HG03378 (cell line): ENCODE results near the gene DLG2.
"Not testable (repeated sequence)": the region's sequence is repeated elsewhere in the genome, so short reads cannot be mapped to it uniquely, and the experiment has no call there.

Experiments
- ATAC-seq: cut with Tn5 transposase; IDR thresholded peaks from one replicate; pipeline ENCODE4 v1.9.1; 2021; ENCODE audit warnings: mild to moderate bottlenecking, moderate library complexity; ENCODE audit not compliant: unreplicated experiment

Gene DLG2

DNA sequence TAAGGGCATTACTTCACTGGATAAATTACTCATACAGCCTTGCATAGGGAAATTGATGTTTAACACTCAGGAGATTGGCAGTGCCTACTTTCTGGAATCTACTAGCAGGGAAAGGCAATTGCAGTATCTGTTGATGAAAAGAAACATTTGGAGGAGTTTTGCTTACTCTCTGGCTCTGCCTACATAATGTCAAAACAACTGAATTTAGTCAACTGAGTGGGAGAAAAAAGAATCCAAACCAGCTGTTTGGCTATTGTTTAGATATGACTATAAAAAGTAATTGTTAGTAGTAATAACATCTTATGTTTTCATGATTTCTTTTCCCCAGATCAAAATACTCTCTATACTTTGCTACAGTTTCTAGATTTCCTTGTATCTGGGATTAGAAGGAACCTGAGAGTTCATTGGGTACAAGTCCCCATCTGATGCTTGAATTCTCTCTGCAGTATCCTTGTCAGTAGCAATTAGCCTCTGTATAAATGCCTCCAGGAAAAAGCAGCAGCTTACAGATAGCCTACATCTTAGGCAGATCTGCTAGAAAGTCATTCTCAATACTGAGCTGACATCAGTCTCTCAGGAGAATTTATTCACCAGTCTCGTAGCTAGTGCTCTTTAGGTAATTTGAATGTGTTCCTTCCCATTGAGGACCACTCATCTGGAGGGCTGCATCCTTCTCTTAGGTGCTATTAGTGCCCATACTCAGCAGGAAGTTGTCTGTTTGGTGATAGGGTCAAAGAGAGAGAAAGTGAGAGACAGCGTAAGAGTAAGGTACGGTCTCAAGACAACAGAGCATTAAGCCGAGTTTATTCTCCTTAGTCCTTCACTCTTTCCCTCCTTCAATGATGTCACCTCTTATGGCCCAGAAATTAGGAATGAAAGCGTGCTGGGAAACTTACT lies 2155.1 kb downstream of the DLG2 start:
- no peak for ATAC-seq

DNA sequence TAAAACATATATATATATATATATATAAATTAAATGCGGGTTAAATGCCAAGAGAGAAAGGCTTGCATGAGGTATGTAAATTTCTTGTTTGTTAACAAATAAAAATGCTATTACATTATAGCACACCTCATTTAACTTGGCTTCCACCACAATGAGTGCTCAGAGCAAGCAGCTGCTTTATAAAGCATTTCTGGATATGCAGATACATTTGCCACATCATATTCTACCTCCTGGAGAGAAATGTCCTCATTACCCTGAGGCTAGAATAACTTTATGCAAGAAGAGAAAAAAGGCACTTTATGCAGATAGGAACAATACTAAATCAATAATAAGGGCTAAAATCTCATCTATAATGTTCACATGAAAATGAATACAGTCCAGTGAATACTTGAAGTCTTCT lies 2159.3 kb downstream of the DLG2 start:
- no peak for ATAC-seq

DNA sequence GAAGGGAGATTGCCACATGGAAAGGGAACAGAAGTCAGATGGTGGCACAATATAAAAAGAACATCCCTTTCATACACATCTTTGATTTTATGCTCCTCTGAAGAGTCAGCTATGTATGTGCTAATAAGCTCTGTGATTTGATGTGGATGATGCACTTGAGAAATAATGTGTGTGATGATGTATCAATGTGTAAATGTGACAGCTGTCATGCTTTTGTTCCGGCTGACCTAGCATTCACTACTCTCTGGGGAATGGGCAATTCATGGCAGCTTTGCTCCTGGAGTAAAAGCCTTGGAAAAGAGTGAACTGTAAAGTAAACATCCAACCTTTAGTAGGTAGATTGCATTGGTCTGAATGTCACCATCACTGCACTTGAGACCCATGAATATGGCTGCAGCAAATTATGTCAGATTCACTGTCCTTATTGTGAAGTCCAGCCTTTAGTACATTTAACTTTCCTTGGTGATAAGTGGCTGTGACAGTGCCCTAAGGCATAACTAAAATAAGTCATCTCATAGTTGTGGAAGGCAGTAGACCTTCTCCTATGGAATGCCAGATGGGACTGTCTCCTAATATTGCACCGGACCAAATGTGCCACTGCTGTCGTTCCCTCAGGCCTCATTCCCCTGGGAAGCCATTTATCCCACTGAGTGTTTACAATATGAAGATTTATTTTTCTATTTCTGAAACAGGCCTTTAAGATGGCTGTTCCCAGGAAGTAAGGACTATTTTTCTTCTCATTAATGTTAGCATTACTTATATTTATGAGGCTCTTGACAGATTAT lies 2162.8 kb downstream of the DLG2 start:
- no peak for ATAC-seq

DNA sequence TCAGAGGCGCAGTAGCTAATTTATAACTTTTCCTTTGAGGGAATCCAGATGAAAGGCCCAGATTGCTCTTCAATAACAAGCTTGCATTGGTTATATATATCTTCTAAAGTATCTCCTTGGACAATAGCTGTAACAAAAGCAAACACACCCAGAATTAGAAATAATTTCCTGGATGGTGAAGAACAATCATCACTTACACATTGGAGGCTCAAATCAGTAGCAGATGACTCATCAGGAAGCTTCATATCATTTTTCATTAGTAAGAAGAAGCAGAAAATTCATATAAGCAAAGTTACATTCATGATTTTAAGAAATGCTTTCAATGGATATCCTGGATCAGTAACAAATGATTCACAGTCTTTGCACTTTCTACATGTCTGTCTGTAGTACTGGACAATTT lies 2167.3 kb downstream of the DLG2 start:
- ATAC-seq = no peak

DNA sequence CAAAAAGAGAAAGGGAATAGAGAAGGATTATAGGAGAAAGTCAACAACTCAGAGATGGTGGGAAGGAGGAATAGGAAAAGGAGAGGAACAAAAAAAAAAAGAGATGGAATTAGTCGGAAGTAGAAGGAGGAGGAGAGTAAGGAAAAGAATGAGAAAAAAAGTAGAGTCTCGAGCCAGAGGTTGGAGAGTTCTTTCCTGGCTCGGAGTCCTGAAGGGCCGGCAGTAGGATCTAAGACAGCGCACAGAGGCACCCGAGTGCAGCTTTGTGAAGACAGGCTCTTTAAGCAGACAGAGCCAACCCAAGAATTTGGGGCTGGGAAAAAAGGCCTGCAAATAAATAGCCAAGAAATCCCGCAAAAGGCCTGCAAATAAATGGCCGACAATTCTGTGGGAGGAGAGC lies 2170.6 kb downstream of the DLG2 start:
- no peak for ATAC-seq

DNA sequence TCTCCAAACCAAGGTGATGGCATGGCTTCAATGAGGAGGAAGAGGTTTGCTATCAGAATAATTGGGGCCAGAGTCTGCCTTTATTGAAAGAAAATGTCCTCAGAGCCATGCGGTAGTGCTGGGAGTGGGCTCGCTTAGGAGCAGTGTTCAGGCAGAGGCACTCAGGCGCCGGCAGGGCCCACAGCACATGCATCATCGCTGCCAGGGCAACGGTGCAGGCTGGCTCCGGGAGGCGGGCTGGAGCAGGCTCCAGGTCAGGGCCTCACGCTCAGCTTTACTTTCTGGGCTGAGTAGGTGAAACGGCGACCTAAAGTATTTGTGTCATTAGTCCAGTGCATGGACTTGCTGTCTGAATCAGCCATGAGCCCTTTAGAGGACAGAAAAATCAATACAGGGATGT lies 2171.1 kb downstream of the DLG2 start:
- no peak for ATAC-seq

DNA sequence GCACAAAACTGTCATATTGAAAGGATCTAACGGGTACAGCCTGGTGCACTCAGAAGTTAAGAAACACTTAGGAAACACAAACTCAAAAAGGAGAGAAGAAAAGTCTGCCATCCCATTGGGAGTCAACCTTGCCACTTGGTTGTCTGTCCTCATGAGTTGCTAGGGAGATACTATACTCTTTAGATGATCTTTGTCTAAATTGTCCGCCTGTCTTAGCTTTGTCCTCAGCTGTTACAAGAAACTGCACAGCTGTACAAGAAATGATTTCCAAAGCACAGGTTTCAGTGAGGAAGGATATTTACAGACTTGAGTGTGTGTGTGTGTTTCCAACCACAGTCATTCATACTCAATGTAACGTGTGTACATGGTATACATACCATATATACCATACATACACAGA lies 2171.8 kb downstream of the DLG2 start:
- ATAC-seq = no peak

DNA sequence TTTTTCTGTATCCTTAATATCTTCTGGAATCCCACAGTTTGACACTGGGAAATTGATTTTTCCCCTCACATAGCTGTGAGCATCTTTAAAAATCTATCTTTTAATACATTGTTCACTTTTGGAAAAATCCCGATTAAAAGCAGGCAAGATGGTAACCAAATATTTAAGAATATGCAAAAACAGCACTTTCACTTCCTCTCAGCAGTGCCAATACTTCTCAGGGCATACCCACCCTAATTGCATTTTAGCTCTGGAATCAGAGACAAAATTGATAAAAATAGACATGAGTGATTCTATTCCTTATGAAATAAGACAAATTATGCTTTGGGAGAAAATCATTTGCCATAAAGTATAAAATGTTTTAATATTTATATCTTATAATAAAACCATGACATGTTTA lies 2172.5 kb downstream of the DLG2 start:
- no peak for ATAC-seq

DNA sequence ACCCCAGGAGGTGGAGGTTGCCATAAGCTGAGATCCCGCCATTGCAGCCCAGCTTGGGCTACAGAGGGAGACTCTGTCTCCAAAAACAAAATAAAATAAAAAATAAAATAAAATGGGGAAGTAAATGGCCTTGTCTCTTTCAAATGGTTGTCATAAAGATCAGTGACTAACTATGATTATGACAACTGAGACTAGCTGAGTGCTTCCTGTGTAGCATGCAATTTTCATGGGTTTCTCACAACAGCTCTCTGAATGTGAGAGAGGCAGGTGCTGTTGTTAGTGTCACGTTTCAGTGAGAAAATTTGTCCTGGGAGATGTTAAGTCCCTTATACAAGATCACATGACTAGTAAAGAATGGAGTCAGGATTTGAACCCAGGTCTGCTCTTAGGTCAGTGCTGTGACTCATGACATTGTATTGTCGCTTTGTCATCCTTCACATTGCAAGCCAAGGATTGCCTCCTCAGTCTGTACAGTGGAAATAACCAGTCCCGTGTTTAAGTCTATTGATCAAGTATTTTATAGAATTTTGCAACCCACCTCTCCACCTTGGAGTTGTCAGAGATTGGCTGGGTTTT lies 2177.7 kb downstream of the DLG2 start:
- ATAC-seq = no peak

DNA sequence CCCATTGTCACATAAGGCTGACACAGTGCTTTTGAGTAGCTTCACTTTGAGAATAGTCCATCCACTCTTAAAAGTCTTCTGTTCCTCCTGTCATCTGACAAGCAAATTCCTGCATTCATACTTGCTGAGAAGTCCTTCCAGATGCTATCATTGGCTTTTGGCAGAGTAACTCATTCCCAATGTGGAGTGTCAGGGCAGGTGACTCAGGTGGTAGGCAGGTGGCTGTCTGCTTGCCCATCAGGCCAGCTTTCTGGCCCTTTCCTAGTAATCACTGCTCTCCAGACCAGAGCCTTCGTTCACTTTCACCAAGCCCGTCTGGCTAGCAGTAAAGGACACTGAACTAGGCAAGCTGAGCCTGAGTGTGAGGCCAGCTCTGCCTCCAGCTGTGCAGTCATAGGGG lies 2178.5 kb downstream of the DLG2 start:
- ATAC-seq = no peak

DNA sequence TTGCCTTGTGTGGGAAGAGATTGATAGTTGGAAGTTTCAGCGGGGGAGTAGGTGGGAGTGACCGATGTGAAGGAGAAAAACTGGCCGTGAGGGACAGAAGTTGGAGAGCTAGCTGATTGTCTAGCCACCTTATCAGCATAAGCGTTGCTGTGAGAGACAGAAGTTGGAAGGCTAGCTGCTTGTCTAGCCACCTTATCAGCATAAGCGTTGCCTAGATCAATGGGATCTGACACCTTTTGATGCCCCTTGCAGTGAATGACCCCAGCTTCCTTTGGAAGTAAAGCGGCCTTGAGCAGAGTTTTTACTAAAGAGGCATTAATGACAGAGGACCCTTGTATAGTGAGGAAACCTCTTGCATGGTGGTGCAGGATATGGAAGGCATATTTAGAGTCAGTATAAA lies 2183.3 kb downstream of the DLG2 start:
- ATAC-seq = not testable (repeated sequence)

DNA sequence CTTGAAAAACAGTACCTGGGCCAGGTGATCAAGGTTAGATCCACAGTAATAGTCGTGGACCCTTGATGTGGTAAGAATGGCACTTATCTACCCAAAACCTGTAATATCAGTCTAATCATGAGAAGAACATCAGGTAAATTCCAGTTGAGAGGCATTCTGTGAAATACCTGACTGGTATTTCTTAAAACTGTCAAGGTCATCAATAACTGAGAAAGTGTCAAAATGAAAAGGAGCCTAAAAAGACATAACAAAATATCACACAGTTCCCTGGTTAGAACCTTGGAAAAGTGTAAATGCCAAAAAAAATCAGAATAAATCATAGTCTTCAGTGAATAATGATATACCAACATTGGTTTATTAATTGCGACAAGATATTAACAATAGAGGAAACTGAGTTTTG lies 2185.5 kb downstream of the DLG2 start:
- ATAC-seq = no peak

DNA sequence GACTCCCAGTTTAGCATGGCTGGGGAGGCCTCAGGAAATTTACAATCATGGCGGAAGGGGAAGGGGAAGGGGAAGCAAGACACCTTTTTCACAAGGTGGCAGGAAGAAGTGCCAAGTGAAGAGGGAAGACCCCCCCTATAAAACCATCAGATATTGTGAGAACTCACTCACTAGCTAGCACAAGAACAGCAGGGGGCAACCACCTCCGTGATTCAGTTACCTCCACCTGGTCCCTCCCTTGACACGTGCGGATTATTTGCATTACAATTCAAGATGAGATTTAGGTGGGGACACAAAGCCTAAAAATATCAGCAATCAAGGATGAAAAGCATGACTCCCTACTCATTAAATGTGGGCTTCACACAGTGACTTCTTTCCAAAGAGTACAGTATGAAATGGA lies 2186.0 kb downstream of the DLG2 start:
- no peak for ATAC-seq

DNA sequence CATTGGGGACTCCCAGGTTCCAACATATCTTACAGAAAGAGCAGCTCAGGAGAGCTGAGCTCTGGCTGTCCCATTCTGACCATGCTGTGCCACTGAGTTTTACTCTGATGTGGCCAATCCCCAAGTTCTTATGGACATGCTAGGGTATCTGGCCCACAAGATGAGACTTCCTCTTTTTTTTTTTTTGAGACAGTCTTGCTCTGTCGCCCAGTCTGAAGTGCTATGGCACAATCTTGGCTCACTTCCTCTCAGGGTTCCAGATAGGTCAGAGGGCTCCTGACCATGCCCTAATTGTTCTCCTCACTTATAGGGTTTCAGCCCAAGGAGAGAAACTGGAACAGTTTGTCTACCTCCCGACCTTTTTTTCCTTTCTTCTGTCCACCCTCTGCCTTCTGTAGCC lies 2188.7 kb downstream of the DLG2 start:
- ATAC-seq = no peak

DNA sequence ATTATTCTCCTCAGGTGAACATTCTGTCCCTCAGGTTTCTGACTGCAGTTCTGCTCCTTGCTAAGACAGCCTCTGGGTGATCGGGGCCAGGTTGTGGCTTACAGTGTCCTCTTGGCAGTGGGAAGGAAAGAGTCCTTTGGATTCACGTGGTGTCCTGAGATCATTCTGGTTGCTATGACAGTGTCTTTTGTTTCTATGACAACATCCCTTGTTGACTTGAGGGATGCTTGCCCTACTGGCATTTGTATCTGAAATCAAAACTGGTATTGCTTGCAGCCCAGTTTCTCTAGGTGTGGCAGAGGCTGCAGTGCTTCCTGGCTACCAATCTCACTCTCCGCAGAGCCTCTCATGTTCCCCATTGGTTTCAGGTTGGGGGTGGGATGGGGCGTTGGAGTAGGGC lies 2189.2 kb downstream of the DLG2 start:
- no peak for ATAC-seq

DNA sequence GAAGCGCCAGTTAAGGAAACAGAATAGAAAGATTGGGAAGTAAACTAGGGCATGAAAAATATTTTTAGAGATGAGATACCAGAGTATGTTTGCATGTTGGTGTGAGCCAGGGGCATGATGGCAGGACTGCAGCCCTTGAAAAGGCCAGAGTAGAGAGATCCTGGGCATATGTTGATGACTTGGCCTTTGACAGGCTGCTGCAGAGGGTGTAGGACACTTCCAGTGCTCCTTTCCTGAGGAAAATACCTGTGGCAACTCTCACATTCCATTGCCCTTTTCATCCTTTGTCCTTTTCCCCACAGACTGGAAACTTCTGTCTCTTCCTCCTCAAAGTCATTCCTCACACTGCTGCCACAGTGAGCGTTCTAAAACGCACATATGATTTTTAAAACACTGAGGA lies 2190.3 kb downstream of the DLG2 start:
- no peak for ATAC-seq

DNA sequence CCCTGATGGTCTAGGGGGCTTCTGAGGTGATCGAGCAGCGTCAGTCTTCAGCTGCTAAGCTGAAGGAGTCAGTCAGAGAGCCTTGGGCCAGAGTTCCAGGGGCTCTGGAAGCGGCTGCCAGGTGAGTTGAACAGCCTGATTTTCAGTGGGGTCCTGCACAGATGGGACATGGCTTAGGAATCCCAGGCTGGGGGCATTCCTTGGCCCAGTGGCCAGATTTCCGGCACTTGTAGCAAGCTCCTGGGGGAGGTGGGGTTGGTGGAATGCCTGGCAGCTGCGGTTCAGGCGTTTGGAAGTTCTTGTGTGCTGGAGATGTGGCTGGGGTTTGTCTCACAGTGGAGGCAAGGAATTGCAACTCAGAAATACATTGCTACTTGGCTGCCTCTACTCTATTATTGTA lies 2192.3 kb downstream of the DLG2 start:
- not testable (repeated sequence) for ATAC-seq

DNA sequence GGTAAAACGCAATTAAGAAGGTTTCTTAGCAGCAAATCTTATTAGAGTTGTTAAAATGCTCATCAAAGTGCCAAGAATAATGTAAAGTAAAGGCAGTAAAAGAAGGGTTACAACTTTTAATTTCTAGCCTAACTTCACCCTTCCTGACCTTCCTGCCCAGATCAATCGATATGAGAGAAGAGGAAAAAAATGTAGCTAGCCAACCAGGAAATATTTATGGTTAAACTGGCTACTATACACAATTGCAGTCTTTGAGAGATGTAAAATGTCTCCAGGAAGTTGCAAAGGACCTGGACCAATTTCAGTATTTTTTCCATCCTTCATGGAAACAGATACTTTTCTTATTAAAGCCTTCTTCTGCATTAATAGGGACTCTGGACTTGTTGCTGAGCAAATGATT lies 2199.2 kb downstream of the DLG2 start:
- no peak for ATAC-seq

DNA sequence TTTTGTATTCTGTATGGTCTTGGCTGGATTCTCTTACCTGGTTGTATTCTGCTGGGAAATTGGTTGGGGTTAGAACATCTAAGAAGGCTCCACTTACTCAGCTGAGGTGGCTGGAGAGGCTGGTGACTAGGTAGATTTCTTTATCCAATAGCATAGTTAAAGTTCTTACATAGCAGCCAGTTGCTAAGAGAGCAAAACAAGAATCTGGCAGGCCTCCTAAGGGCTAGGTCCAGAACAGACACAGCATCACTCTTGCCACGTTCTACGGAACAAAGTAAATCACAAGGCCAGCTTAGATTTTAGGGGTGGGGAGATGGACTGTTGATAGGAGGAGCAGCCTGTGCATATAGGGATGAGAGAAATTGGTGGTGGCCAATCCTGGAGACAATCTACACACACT lies 2199.6 kb downstream of the DLG2 start:
- no peak for ATAC-seq

DNA sequence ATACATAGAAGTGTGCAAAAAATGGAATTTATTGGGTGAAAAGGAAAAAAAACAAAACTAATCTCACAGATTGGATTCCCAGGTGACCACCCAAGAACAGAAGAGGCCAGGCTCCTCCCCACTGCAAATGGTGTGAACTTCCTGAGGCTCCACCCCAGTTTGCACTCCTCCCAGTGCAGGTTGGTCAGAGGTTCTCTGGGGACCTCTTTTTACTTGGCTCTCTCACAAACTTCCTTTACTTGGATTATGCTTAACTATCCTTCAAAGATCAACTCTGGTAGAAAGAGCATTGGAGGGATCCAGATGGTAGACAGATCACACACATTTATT lies 2202.0 kb downstream of the DLG2 start:
- ATAC-seq = no peak

DNA sequence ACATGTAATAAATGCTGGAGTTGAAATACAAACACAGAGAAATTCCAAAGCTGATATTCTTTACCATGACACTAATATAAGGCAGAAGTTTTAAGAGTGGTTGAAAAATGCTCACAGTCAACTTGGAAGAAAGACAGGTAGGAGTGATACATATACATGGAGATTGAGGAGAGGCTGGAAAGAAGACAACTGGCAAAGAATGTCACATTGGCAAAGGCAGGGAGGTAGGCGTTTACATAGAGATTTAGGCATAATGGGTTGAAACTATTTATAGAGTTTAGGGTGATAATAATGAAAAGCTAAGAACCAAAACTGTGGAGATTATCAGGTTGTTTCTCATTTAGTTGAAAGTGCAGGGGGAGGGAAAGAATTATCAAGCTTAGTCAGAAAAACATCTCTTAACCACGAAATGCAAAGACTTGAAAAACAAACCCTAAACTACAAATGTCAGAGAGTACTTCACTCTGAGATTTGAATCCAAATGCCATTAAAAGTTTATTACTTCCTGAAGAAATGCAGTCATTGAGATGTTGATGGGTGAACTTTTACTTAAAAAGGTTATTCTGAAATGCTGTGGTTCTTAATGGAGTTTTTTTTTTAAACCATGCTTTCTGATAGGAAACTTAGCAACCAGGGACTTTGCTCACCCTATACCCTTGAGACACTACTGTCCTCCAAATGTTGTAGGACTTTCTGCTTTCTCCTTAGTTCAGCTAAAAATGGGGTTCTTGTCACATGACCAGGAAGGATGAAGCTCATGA lies 2202.6 kb downstream of the DLG2 start:
- no peak for ATAC-seq
